Panc1 (cell line): ENCODE data around the gene THG1L. TPM values are rescaled to one million over a fixed set of nuclear protein-coding genes. Genes with fewer than 3 reads are reported as not detected.

Source experiments
- ATAC-seq: fragments of 200-7000 bp; cut with Tn5 transposase; 2 replicates; pipeline ENCODE4 v1.9.1; 2020; ENCODE audit warnings: mild to moderate bottlenecking, moderate library complexity
- BruUV-seq: library from RNA; stranded (reverse); fragments of 400-500 nt; replicated peaks from 2 replicates; lab custom pipeline; 2021; lab: Mats Ljungman, UMichigan
- CTCF ChIA-PET: fragments of 300-600 bp; sonication (Branson Sonifier 250); formaldehyde crosslinking; loops from one replicate; lab custom pipeline; 2022; ENCODE audit warnings: antibody characterized with exemption; lab: Charles Lee
- POLR2A ChIA-PET: fragments of 300-600 bp; sonication (Branson Sonifier 250); formaldehyde crosslinking; loops from one replicate; lab custom pipeline; 2022; ENCODE audit warnings: antibody characterized with exemption; lab: Charles Lee
- DNase-seq: peaks from one replicate; pipeline ENCODE4 v3.0.0-alpha.2; 2010; ENCODE audit warnings: low read depth, low spot score
- H3K27ac ChIP-seq: 2 replicates; pipeline ENCODE4 v1.5.1; 2011; ENCODE audit warnings: mild to moderate bottlenecking, low read length, inconsistent platforms
- H3K27me3 ChIP-seq: fragments of 200-500 bp; sonication (Bioruptor generic); 2 replicates; pipeline ENCODE4 v1.6.0; 2014; ENCODE audit warnings: low read length, inconsistent platforms; ENCODE audit not compliant: control insufficient read depth, insufficient read depth
- H3K36me3 ChIP-seq: fragments of 200-500 bp; sonication (Bioruptor generic); 2 replicates; pipeline ENCODE4 v1.5.1; 2014; ENCODE audit warnings: inconsistent platforms, mild to moderate bottlenecking, low read length, moderate library complexity; ENCODE audit not compliant: control insufficient read depth, insufficient read depth
- H3K4me1 ChIP-seq: 2 replicates; pipeline ENCODE4 v1.5.1; 2011; ENCODE audit warnings: inconsistent platforms, mild to moderate bottlenecking, low read length, moderate library complexity; ENCODE audit not compliant: control insufficient read depth, insufficient read depth
- H3K4me3 ChIP-seq, 2 experiments: 2 replicates each; pipeline ENCODE4 v1.5.1; 2011 to 2012; ENCODE audit warnings: low read depth in 2 of 2, low read length in 2 of 2, mild to moderate bottlenecking in 2 of 2, inconsistent platforms in 1 of 2, moderate library complexity in 1 of 2
- H3K9me3 ChIP-seq: fragments of 200-500 bp; sonication (Bioruptor generic); 2 replicates; pipeline ENCODE4 v1.5.1; 2014; ENCODE audit warnings: low read depth, mild to moderate bottlenecking, inconsistent platforms, low read length, moderate library complexity; ENCODE audit not compliant: control insufficient read depth, insufficient read depth
- CTCF ChIP-seq: fragments of 450-650 bp; IDR thresholded peaks from 2 replicates; pipeline ENCODE4 v1.5.1; 2017; ENCODE audit warnings: mild to moderate bottlenecking
- POLR2AphosphoS5 ChIP-seq: IDR thresholded peaks from 2 replicates; pipeline ENCODE4 v1.6.1; 2012; ENCODE audit warnings: mild to moderate bottlenecking, low read depth, low read length, moderate library complexity
- REST ChIP-seq, 2 experiments: IDR thresholded peaks; 2 replicates each; pipeline ENCODE4 v1.6.1; 2011 to 2012; ENCODE audit warnings: low read depth in 2 of 2, control low read depth in 1 of 2, low read length in 1 of 2, mild to moderate bottlenecking in 1 of 2, moderate library complexity in 1 of 2; ENCODE audit not compliant: insufficient read depth in 1 of 2
- SIN3A ChIP-seq: IDR thresholded peaks from 2 replicates; pipeline ENCODE4 v1.6.1; 2012; ENCODE audit warnings: low read depth, mild to moderate bottlenecking, low read length, moderate library complexity, borderline replicate concordance; ENCODE audit not compliant: insufficient read depth
- TCF7L2 ChIP-seq: IDR thresholded peaks from 2 replicates; pipeline ENCODE4 v1.6.1; 2011; ENCODE audit warnings: mild to moderate bottlenecking, low read depth, low read length, inconsistent platforms
- in situ Hi-C: cut with HindIII; loops from 2 replicates; pipeline ENCODE4 v1.10.0; 2016; ENCODE audit warnings: low sequenced_read_pairs, low pct_unique_long_range_greater_than_20kb
- intact Hi-C: fragments of 100-400 bp; cut with micrococcal nuclease; formaldehyde crosslinking; loops from one replicate; pipeline ENCODE4 v1.10.0; 2022; ENCODE audit not compliant: unreplicated experiment
- total RNA-seq: library from RNA; stranded (reverse); gene quantifications from one replicate; pipeline ENCODE4 v1.2.1, GENCODE V29; 2021; ENCODE audit not compliant: unreplicated experiment

The THG1L gene
- total RNA-seq, 1 experiment from 2014 or later, result 15.4 TPM

- no peaks in the 10 kb centered on the region for H3K9me3 ChIP-seq
- ATAC-seq (no peak), DNase-seq (no peak)
- no peak for TF ChIP-seq REST (IDR thresholded peaks at IDR 0.05; ENCODE audit: insufficient read depth in 1 of 2, low read depth in 2 of 2, low read length in 1 of 2)
- TF ChIP-seq CTCF, result no peak
- TF ChIP-seq SIN3A, result no peak
- no peak for TF ChIP-seq TCF7L2
- TF ChIP-seq POLR2AphosphoS5, result no peak
- no TSS peak for BruUV-seq
- intact Hi-C loops, result no loop called here
- CTCF ChIA-PET, result no interaction called here
- in situ Hi-C loops, result no loop called here
- H3K4me3 ChIP-seq, result no peak overlapping the region
- H3K27me3 ChIP-seq, result peaks cover 2% of the 10 kb centered on the region; the same call in 1 of the 2 replicates
- POLR2A ChIA-PET, result interaction anchor here (0.6 kb wide), 1 partner anchor 243 kb away, joined by 7 read pairs; no protein-coding TSS in a partner anchor
- no peaks in the 10 kb centered on the region for H3K4me1 ChIP-seq
- no peaks in the 10 kb centered on the region for H3K36me3 ChIP-seq
- H3K27ac ChIP-seq, result no peak overlapping the region
These were observed 40.9 kb downstream of the THG1L start for GRCh38 chr5:157772127-157772526.

GRCh38 chr5:157778121-157778805 lies 47.0 kb downstream of the THG1L start:
- ChIA-PET POLR2A (no interaction called here), CTCF (no interaction called here)
- BruUV-seq, result no TSS peak
- intact Hi-C loops, result no loop called here
- DNase-seq, result no peak
- in situ Hi-C loops, result no loop called here
- Histone ChIP-seq H3K36me3 (no peaks in the 10 kb centered on the region), H3K4me3 (no peak overlapping the region), H3K9me3 (no peaks in the 10 kb centered on the region), H3K4me1 (no peaks in the 10 kb centered on the region), H3K27ac (no peak overlapping the region), H3K27me3 (no peaks in the 10 kb centered on the region)
- ATAC-seq, result no peak
- TF ChIP-seq SIN3A, result no peak
- peak; percentile 33; the same call in 1 of the 2 replicates for TF ChIP-seq TCF7L2

GRCh38 chr5:157779221-157779620 lies 48.0 kb downstream of the THG1L start:
- Histone ChIP-seq H3K27ac (no peak overlapping the region), H3K27me3 (no peaks in the 10 kb centered on the region), H3K36me3 (no peaks in the 10 kb centered on the region), H3K4me3 (no peak overlapping the region), H3K4me1 (no peaks in the 10 kb centered on the region), H3K9me3 (no peaks in the 10 kb centered on the region)
- BruUV-seq, result no TSS peak
- intact Hi-C loops (no loop called here), in situ Hi-C loops (no loop called here)
- ChIA-PET CTCF (no interaction called here), POLR2A (no interaction called here)
- ATAC-seq (no peak), DNase-seq (no peak)
- TF ChIP-seq POLR2AphosphoS5, result no peak
- TF ChIP-seq TCF7L2, result no peak
- no peak for TF ChIP-seq CTCF
- TF ChIP-seq REST (IDR thresholded peaks at IDR 0.05; ENCODE audit: insufficient read depth in 1 of 2, low read depth in 2 of 2, low read length in 1 of 2), result no peak
- no peak for TF ChIP-seq SIN3A
